HepG2 (cell line): Measurements from ENCODE around the gene SAMD10. TPM values are rescaled to one million over a fixed set of nuclear protein-coding genes. Genes with fewer than 3 reads are reported as not detected.

ENCODE experiments used
- FOXM1 ChIP-seq: sonication (generic); formaldehyde crosslinking; IDR thresholded peaks from 2 replicates; pipeline ENCODE4 v1.5.0; 2020; ENCODE audit warnings: missing genetic modification reagents
- HMG20A ChIP-seq: IDR thresholded peaks from 2 replicates; pipeline ENCODE4 v1.6.1; 2016; ENCODE audit warnings: borderline replicate concordance
- JUND ChIP-seq: sonication (generic); formaldehyde crosslinking; IDR thresholded peaks from 2 replicates; pipeline ENCODE4 v1.8.0; 2022; ENCODE audit warnings: mild to moderate bottlenecking, missing genetic modification reagents
- KAT7 ChIP-seq: IDR thresholded peaks from 2 replicates; pipeline ENCODE4 v1.6.1; 2018; ENCODE audit warnings: borderline replicate concordance, missing compliant biosample characterization
- PHF5A ChIP-seq: IDR thresholded peaks from one replicate; pipeline ENCODE4 v1.6.1; 2018; ENCODE audit warnings: low read depth, missing genetic modification reagents; ENCODE audit not compliant: unreplicated experiment
- TCF7L2 ChIP-seq: IDR thresholded peaks from 2 replicates; pipeline ENCODE4 v1.6.1; 2011; ENCODE audit warnings: mild to moderate bottlenecking, low read depth, low read length, moderate library complexity
- ZNF282 ChIP-seq: fragments of 450-650 bp; IDR thresholded peaks from 2 replicates; pipeline ENCODE4 v1.6.1; 2018; ENCODE audit not compliant: partially characterized antibody
- ZNF484 ChIP-seq: sonication (generic); formaldehyde crosslinking; IDR thresholded peaks from 2 replicates; pipeline ENCODE4 v1.5.1; 2020; ENCODE audit warnings: mild to moderate bottlenecking, low read depth, missing genetic modification reagents, borderline replicate concordance
- ZNF547 ChIP-seq: sonication (generic); formaldehyde crosslinking; IDR thresholded peaks from 2 replicates; pipeline ENCODE4 v1.5.1; 2020; ENCODE audit warnings: mild to moderate bottlenecking, missing genetic modification reagents
- ZNF674 ChIP-seq: sonication (generic); formaldehyde crosslinking; IDR thresholded peaks from 2 replicates; pipeline ENCODE4 v1.5.0; 2020; ENCODE audit warnings: low read depth, mild to moderate bottlenecking, missing genetic modification reagents
- ZNF703 ChIP-seq: sonication (generic); formaldehyde crosslinking; IDR thresholded peaks from 2 replicates; pipeline ENCODE4 v1.5.1; 2020; ENCODE audit warnings: missing genetic modification reagents, mild to moderate bottlenecking, moderate library complexity, borderline replicate concordance
- ZNF761 ChIP-seq: sonication (generic); formaldehyde crosslinking; conservative IDR thresholded peaks from 2 replicates; pipeline ENCODE4 v1.4.0; 2020; ENCODE audit warnings: mild to moderate bottlenecking, missing genetic modification reagents
- ZNF83 ChIP-seq: sonication (generic); formaldehyde crosslinking; IDR thresholded peaks from 2 replicates; pipeline ENCODE4 v1.4.0; 2020; ENCODE audit warnings: missing genetic modification reagents, mild to moderate bottlenecking, borderline replicate concordance
- polyA plus RNA-seq, 8 experiments: library from polyadenylated mRNA; depleted of rRNA in 3 of 8; stranded (reverse) in 7 of 8; unstranded in 1 of 8; fragments of >200 nt; fragmentation: Illumina TruSeq in 4 of 8; extraction: Trizol in 4 of 8; gene quantifications; 2 replicates each; pipeline versions ENCODE4 v1.2.1 to v1.2.3, GENCODE V29; 2011 to 2016; ENCODE audit warnings: low read depth in 4 of 8, missing spikeins in 1 of 8, mixed read lengths in 1 of 8; ENCODE audit not compliant: insufficient read depth in 1 of 8
- total RNA-seq, 5 experiments: library from RNA; depleted of rRNA; stranded (reverse); fragments of >200 nt; fragmentation: Illumina TruSeq; extraction: Trizol; gene quantifications; 2 replicates each; pipeline ENCODE4 v1.2.3, GENCODE V29; 2016; ENCODE audit warnings: low read depth in 1 of 5
- TF ChIP-seq, protein P1 (sequence below): conservative IDR thresholded peaks from 2 replicates; pipeline ENCODE4 v1.6.1; 2018; ENCODE audit warnings: missing genetic modification reagents
- TF ChIP-seq, protein P2 (sequence below): sonication (generic); formaldehyde crosslinking; conservative IDR thresholded peaks from 2 replicates; pipeline ENCODE4 v1.8.0; 2022; ENCODE audit warnings: missing genetic modification reagents
- TF ChIP-seq, protein P3 (sequence below): sonication (generic); formaldehyde crosslinking; IDR thresholded peaks from 2 replicates; pipeline ENCODE4 v1.9.0; 2021; ENCODE audit warnings: missing genetic modification reagents, borderline replicate concordance
- TF ChIP-seq, protein P4 (sequence below): sonication (generic); formaldehyde crosslinking; IDR thresholded peaks from 2 replicates; pipeline ENCODE4 v1.4.0; 2020; ENCODE audit warnings: missing genetic modification reagents
- TF ChIP-seq, protein P5 (sequence below): sonication (generic); formaldehyde crosslinking; IDR thresholded peaks from 2 replicates; pipeline ENCODE4 v1.8.1; 2023; ENCODE audit warnings: mild to moderate bottlenecking, missing genetic modification reagents

Gene SAMD10
- total and polyA plus RNA-seq, 2 of the 13 experiments (the other 11 are each of a cell fraction or from before 2014, with no cell fraction given): 6.1 to 11.0 TPM

DNA sequence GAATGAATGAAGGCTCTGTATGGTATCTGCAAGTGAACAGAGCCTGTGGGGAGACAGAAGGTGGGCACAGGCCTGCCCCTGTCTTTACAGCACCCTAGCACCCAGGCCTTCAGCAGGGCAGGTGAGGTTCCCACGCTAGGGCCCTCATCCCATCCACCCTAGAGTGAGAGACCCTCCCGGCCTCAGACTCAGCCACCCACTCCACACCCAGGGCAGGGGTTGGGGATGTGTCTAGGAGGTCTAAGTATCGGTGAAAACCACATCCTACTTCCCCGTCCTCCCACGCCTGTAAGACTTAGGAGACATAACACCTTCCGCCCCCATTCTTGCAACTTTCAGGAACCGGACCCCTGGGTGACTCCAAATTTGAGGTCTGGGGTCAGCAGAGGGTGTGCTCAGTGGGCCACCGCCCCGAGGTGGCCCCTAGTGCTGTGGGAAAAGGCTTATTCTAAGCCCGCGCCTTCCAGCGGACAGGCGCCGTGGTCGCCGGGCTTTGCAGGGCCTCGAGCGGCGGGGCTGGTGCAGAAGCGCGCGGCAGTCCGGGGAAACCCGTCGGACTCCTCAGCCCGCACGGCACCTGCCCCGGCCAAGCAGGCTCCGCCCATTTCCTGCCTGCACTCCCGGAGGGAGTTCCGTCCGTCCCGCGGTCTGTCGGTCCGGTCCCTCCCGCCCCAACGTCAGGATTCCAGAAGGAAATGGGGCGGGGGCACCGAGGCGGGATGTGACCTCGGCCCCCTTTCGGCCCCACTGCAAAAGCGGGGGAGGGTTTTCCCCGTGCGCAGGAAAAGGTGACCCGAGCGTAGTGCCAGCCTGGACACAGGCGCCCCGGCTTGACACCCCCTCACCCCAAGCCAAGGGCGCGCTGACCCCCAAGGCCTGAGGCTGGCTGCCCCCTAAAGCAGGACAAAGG, 868 bp downstream of the SAMD10 start (continued):
- TF ChIP-seq, protein P1, sequence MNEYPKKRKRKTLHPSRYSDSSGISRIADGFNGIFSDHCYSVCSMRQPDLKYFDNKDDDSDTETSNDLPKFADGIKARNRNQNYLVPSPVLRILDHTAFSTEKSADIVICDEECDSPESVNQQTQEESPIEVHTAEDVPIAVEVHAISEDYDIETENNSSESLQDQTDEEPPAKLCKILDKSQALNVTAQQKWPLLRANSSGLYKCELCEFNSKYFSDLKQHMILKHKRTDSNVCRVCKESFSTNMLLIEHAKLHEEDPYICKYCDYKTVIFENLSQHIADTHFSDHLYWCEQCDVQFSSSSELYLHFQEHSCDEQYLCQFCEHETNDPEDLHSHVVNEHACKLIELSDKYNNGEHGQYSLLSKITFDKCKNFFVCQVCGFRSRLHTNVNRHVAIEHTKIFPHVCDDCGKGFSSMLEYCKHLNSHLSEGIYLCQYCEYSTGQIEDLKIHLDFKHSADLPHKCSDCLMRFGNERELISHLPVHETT (CRISPR knock-in tag): peak; percentile 99
- no peak for TF ChIP-seq TCF7L2
- peak; percentile 55; the same call in 1 of the 2 replicates for TF ChIP-seq FOXM1
- TF ChIP-seq ZNF674: no peak
- no peak for TF ChIP-seq JUND (CRISPR knock-in tag)
- no peak; the same call in 1 of the 2 replicates for TF ChIP-seq ZNF761 (CRISPR knock-in tag)
- TF ChIP-seq, protein P2, sequence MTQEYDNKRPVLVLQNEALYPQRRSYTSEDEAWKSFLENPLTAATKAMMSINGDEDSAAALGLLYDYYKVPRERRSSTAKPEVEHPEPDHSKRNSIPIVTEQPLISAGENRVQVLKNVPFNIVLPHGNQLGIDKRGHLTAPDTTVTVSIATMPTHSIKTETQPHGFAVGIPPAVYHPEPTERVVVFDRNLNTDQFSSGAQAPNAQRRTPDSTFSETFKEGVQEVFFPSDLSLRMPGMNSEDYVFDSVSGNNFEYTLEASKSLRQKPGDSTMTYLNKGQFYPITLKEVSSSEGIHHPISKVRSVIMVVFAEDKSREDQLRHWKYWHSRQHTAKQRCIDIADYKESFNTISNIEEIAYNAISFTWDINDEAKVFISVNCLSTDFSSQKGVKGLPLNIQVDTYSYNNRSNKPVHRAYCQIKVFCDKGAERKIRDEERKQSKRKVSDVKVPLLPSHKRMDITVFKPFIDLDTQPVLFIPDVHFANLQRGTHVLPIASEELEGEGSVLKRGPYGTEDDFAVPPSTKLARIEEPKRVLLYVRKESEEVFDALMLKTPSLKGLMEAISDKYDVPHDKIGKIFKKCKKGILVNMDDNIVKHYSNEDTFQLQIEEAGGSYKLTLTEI: no peak
- no peak for TF ChIP-seq ZNF282
- TF ChIP-seq, protein P3, sequence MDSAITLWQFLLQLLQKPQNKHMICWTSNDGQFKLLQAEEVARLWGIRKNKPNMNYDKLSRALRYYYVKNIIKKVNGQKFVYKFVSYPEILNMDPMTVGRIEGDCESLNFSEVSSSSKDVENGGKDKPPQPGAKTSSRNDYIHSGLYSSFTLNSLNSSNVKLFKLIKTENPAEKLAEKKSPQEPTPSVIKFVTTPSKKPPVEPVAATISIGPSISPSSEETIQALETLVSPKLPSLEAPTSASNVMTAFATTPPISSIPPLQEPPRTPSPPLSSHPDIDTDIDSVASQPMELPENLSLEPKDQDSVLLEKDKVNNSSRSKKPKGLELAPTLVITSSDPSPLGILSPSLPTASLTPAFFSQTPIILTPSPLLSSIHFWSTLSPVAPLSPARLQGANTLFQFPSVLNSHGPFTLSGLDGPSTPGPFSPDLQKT (CRISPR knock-in tag): 0 out of 2 replicates have a peak, but pooled peaks have one; percentile 46
- no peak for TF ChIP-seq ZNF83 (CRISPR knock-in tag)
- TF ChIP-seq KAT7 (CRISPR knock-in tag): peak; percentile 63; the same call in 1 of the 2 replicates
- TF ChIP-seq HMG20A (CRISPR knock-in tag): peak; percentile 27; the same call in 1 of the 2 replicates
- TF ChIP-seq, protein P4, sequence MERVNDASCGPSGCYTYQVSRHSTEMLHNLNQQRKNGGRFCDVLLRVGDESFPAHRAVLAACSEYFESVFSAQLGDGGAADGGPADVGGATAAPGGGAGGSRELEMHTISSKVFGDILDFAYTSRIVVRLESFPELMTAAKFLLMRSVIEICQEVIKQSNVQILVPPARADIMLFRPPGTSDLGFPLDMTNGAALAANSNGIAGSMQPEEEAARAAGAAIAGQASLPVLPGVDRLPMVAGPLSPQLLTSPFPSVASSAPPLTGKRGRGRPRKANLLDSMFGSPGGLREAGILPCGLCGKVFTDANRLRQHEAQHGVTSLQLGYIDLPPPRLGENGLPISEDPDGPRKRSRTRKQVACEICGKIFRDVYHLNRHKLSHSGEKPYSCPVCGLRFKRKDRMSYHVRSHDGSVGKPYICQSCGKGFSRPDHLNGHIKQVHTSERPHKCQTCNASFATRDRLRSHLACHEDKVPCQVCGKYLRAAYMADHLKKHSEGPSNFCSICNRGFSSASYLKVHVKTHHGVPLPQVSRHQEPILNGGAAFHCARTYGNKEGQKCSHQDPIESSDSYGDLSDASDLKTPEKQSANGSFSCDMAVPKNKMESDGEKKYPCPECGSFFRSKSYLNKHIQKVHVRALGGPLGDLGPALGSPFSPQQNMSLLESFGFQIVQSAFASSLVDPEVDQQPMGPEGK: peak; percentile 99
- TF ChIP-seq, protein P5, sequence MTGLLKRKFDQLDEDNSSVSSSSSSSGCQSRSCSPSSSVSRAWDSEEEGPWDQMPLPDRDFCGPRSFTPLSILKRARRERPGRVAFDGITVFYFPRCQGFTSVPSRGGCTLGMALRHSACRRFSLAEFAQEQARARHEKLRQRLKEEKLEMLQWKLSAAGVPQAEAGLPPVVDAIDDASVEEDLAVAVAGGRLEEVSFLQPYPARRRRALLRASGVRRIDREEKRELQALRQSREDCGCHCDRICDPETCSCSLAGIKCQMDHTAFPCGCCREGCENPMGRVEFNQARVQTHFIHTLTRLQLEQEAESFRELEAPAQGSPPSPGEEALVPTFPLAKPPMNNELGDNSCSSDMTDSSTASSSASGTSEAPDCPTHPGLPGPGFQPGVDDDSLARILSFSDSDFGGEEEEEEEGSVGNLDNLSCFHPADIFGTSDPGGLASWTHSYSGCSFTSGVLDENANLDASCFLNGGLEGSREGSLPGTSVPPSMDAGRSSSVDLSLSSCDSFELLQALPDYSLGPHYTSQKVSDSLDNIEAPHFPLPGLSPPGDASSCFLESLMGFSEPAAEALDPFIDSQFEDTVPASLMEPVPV: peak; percentile 47; the same call in 1 of the 2 replicates
- peak; percentile 67; the same call in 1 of the 2 replicates for TF ChIP-seq ZNF547
- TF ChIP-seq ZNF484 (CRISPR knock-in tag): no peak
- TF ChIP-seq PHF5A (CRISPR knock-in tag): peak; percentile 95
- peak; percentile 7; the same call in 1 of the 2 replicates for TF ChIP-seq ZNF703 (CRISPR knock-in tag)
